ENCODE results near the gene FAM72C. TPM values are rescaled to one million over a fixed set of nuclear protein-coding genes. Genes with fewer than 3 reads are reported as not detected.
"Not testable (repeated sequence)": the region's sequence is repeated elsewhere in the genome, so short reads cannot be mapped to it uniquely, and the experiment has no call there.

FAM72C gene
- total RNA-seq, 4 donors from 2014 or later = 0.20 to 1.2 TPM; not detected in 2

- H3K27me3 ChIP-seq; H3K4me3 ChIP-seq; DNase-seq (ENCODE audit: low spot score in 2 of 2); H3K4me1 ChIP-seq; H3K27ac ChIP-seq; H3K9me3 ChIP-seq; H3K36me3 ChIP-seq: not testable (repeated sequence)
- no CpG with 5 or more reads among the region's 6 CpGs for WGBS, 2 donors
Observed at GRCh38 chr1:143996020-143996419, 24.2 kb upstream of the FAM72C start.

GRCh38 chr1:143993301-143993907 lies 21.6 kb upstream of the FAM72C start:
- 50 to 51% methylated on average over 1 to 2 of the region's 7 CpGs for WGBS, 2 donors
- not testable (repeated sequence) for H3K4me3 ChIP-seq; H3K36me3 ChIP-seq; H3K27ac ChIP-seq; H3K4me1 ChIP-seq; H3K27me3 ChIP-seq; H3K9me3 ChIP-seq; DNase-seq (ENCODE audit: low spot score in 2 of 2)

- H3K9me3 ChIP-seq = not testable (repeated sequence)
Observed at GRCh38 chr1:143990699-143991098, 18.9 kb upstream of the FAM72C start.

GRCh38 chr1:143989719-143990118 lies 17.9 kb upstream of the FAM72C start:
- H3K36me3 ChIP-seq; H3K4me1 ChIP-seq; H3K4me3 ChIP-seq; H3K27me3 ChIP-seq; H3K27ac ChIP-seq; DNase-seq (ENCODE audit: low spot score in 2 of 2); H3K9me3 ChIP-seq: not testable (repeated sequence)
- no CpG with 5 or more reads among the region's 1 CpG for WGBS, 2 donors

More at GRCh38 chr1:143990699-143991098, 18.9 kb upstream of the FAM72C start:
- not testable (repeated sequence) for H3K27me3 ChIP-seq; H3K27ac ChIP-seq; DNase-seq (ENCODE audit: low spot score in 2 of 2); H3K36me3 ChIP-seq; H3K4me3 ChIP-seq; H3K4me1 ChIP-seq
- no CpG with 5 or more reads among the region's 4 CpGs for WGBS, 2 donors

GRCh38 chr1:143989427-143989712 lies 17.6 kb upstream of the FAM72C start:
- not testable (repeated sequence) for DNase-seq (ENCODE audit: low spot score in 2 of 2); H3K4me1 ChIP-seq; H3K4me3 ChIP-seq; H3K27ac ChIP-seq; H3K36me3 ChIP-seq; H3K27me3 ChIP-seq; H3K9me3 ChIP-seq
- WGBS, 2 donors = no CpG with 5 or more reads among the region's 4 CpGs

DNA sequence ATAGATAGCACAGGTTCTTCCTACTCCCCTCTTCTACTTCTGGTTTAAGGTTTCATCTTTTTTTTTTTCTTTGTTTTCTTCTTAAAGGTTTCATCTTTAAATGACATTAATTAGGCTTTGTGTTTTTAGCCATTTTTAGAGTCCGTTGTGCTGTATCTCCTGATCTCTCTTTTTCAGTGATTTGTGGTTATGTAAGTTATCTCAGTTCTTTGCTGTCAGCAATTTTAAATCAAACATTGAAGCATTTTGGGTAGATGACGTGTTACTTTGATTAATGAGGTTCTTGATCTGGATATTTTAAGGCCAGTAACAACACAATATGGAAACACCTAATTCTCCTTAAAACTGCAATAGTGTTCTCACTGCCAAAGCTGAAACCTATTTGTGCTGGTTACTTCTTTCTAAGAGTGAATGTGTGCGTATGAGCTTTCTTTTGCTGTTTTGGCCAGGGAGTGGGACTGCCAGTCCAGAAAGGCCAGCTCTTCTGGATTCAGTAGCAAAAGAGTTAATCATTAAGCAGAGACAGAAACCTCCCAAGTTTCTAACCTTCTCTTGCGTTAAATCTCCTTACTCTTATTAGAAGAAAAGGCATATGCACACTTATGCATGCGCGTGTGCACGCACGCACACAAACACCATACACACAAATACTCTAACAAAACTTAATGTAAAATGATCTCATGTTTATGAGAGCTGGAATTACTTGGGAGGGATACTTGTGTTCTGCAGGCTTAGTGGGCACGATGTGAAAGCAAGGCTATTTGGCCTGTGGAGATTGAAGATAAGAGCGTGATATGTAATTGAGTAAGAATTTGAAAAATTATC lies 17.0 kb upstream of the FAM72C start:
- 40% methylated on average over 1 to 2 of the region's 10 CpGs for WGBS, 2 donors
- H3K27me3 ChIP-seq; DNase-seq (ENCODE audit: low spot score in 2 of 2); H3K4me3 ChIP-seq; H3K9me3 ChIP-seq; H3K27ac ChIP-seq; H3K36me3 ChIP-seq; H3K4me1 ChIP-seq: not testable (repeated sequence)

DNA sequence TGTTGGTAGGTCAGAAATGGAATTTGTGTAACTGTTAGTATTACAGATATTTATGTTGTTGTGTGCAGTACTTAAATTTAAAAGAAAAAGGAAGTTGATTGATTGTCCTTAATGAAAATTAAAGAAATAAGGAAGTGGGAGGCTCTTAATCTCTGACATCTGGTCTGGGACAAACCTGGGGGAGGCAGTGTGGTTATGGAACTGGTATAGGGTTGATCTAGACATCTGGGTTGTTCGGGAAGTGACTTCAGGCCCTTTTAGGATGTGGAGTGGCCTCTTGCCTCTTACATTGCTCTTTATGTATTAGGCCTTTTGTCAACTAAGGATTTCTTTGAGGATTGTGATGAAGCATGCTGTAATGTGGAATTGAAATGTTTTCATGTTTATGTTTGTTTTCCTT lies 16.1 kb upstream of the FAM72C start:
- H3K36me3 ChIP-seq; H3K27ac ChIP-seq; H3K9me3 ChIP-seq; H3K4me3 ChIP-seq; DNase-seq (ENCODE audit: low spot score in 2 of 2); H3K4me1 ChIP-seq; H3K27me3 ChIP-seq: not testable (repeated sequence)
- no CpG with 5 or more reads among the region's 1 CpG for WGBS, 2 donors

GRCh38 chr1:143984721-143985473 lies 13.1 kb upstream of the FAM72C start:
- WGBS, 2 donors = 62 to 69% methylated on average over 3 of the region's 7 CpGs
- not testable (repeated sequence) for DNase-seq (ENCODE audit: low spot score in 2 of 2); H3K27me3 ChIP-seq; H3K36me3 ChIP-seq; H3K27ac ChIP-seq; H3K4me1 ChIP-seq; H3K9me3 ChIP-seq; H3K4me3 ChIP-seq

DNA sequence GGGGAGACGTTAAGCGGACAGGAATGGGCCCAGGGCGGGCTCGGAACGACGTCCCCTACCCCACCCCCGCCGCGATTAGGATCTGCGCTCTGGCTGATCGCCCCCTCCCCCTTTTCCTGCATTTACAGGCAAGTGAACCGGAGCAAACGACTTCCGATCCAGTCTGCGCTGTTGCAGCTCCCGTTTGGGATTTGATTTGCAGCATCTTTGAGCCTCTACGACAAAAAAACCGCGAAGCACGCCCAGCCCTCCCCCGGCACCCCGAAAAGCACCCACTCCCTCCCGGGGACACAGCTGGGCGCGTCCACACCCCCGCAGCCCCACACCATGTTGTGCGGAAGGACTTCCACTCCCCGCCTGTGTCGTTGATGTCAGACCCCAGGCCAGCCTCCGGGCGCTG lies 2.6 kb upstream of the FAM72C start:
- Histone ChIP-seq H3K4me3 (peak overlapping the region in 2 of 4 donors; percentile 7 to 52), H3K27ac (peak overlapping the region in 1 of 4 donors; percentile 74)
- not testable (repeated sequence) for DNase-seq (ENCODE audit: low spot score in 2 of 2); H3K9me3 ChIP-seq; H3K4me1 ChIP-seq; H3K36me3 ChIP-seq; H3K27me3 ChIP-seq
- no CpG with 5 or more reads among the region's 31 CpGs for WGBS, 2 donors

DNA sequence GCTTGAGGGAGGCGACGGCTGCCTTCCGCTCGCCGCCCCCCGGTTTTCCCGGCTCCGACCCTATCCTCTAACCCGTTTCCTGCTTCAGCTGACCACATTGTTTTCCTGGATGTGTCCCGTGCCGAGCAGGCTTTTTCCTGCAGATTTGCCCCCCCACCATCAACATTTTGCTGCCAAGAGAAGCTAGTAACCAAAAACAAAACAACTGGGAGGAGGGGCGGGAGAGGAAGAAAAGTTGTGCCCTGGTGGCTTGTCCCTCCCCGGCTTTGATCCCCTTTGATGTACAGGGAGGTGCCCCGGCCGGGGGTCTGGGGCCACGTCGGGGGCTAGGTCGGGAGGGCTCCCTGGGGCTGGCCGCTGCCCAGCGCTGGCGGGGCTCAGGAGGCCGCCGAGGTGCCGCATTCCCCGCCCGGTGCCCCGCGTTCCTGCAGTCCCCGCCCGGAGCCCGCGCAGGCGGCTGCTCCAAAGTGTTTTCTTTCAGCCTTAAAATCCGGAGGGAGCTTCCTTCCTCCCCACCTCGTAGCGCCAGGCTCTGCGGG lies 2.2 kb upstream of the FAM72C start:
- not testable (repeated sequence) for H3K4me1 ChIP-seq, H3K27me3 ChIP-seq, H3K36me3 ChIP-seq, H3K9me3 ChIP-seq
- H3K4me3 ChIP-seq = peak overlapping the region in 3 of 4 donors; percentile 31 to 52 (median 33)
- 0% methylated on average over 2 of the region's 37 CpGs; no CpG with 5 or more reads in 1 of the 2 donors for WGBS, 2 donors
- DNase-seq (ENCODE audit: low spot score in 2 of 2) = peak in 1 of 2 donors; percentile 12
- peak overlapping the region in 2 of 4 donors; percentile 43 to 74 for H3K27ac ChIP-seq

GRCh38 chr1:143972753-143973326 lies 1.1 kb upstream of the FAM72C start:
- not testable (repeated sequence) for H3K9me3 ChIP-seq; DNase-seq (ENCODE audit: low spot score in 2 of 2); H3K27ac ChIP-seq; H3K36me3 ChIP-seq; H3K4me3 ChIP-seq; H3K27me3 ChIP-seq; H3K4me1 ChIP-seq
- WGBS, 2 donors = no CpG with 5 or more reads among the region's 48 CpGs

GRCh38 chr1:143965860-143966259 lies 5.9 kb downstream of the FAM72C start:
- no CpG with 5 or more reads among the region's 1 CpG for WGBS, 2 donors
- not testable (repeated sequence) for H3K4me1 ChIP-seq; H3K4me3 ChIP-seq; H3K36me3 ChIP-seq; H3K27me3 ChIP-seq; H3K27ac ChIP-seq; H3K9me3 ChIP-seq; DNase-seq (ENCODE audit: low spot score in 2 of 2)

DNA sequence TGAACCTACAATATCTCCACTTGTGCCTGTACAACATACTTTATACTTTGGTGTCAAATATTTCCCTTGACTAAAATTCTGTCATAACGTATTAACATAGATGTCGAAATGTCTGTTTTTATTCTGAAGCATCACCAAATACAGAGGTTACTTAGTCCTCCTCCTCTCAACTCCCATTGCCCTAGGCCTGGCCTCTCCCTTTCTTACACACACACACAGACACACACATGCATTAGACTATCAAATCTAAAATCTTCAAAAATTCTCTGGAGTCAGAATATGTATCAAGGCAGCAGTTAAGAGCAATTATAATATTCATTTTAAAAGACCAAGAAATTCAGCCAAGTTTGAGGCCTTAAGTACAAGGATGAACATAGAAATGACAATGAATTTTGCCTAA lies 7.5 kb downstream of the FAM72C start:
- no CpG with 5 or more reads among the region's 2 CpGs for WGBS, 2 donors
- not testable (repeated sequence) for DNase-seq (ENCODE audit: low spot score in 2 of 2)

More for the DNA sequence above, 7.5 kb downstream of the FAM72C start:
- not testable (repeated sequence) for H3K27ac ChIP-seq, H3K9me3 ChIP-seq, H3K4me1 ChIP-seq, H3K4me3 ChIP-seq, H3K36me3 ChIP-seq, H3K27me3 ChIP-seq
